ENCODE measurements around the gene KRTAP25-1. TPM values are rescaled to one million over a fixed set of nuclear protein-coding genes. Genes with fewer than 3 reads are reported as not detected.

KRTAP25-1 gene
- total RNA-seq, 4 donors from 2014 or later: not detected

DNA sequence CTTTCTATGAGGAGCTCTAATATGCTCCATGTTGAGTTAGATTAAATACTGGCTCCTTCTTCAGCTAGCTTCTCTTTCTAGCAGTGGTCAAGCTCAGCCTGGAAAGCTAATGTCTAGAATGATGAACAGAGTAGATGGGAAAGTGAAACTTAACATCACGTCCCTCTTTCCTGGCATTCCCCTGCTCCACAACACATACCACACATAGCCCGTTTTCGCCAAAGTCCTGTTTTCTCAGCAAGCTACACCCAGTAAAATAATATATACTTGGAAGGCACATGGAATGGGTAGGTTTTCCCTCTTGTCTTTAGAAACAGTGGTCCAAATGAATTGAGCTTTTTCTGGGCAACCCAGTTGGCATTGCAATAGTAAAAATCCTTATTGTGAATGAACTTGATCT lies 44.4 kb upstream of the KRTAP25-1 start:
- Histone ChIP-seq H3K27ac (no peak overlapping the region), H3K4me3 (no peak overlapping the region), H3K27me3 (no peaks in the 10 kb centered on the region), H3K9me3 (no peaks in the 10 kb centered on the region), H3K4me1 (no peaks in the 10 kb centered on the region), H3K36me3 (no peaks in the 10 kb centered on the region)
- TF ChIP-seq POLR2A (IDR thresholded peaks at IDR 0.05) (no peak), EP300 (IDR thresholded peaks at IDR 0.05) (no peak), POLR2AphosphoS5 (IDR thresholded peaks at IDR 0.05) (no peak)
- TF ChIP-seq, protein P1, sequence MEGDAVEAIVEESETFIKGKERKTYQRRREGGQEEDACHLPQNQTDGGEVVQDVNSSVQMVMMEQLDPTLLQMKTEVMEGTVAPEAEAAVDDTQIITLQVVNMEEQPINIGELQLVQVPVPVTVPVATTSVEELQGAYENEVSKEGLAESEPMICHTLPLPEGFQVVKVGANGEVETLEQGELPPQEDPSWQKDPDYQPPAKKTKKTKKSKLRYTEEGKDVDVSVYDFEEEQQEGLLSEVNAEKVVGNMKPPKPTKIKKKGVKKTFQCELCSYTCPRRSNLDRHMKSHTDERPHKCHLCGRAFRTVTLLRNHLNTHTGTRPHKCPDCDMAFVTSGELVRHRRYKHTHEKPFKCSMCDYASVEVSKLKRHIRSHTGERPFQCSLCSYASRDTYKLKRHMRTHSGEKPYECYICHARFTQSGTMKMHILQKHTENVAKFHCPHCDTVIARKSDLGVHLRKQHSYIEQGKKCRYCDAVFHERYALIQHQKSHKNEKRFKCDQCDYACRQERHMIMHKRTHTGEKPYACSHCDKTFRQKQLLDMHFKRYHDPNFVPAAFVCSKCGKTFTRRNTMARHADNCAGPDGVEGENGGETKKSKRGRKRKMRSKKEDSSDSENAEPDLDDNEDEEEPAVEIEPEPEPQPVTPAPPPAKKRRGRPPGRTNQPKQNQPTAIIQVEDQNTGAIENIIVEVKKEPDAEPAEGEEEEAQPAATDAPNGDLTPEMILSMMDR (IDR thresholded peaks at IDR 0.05): no peak
- DNase-seq (ENCODE audit: low spot score in 2 of 2): no peak
- 79% methylated on average over 3 of the region's 3 CpGs for WGBS

DNA sequence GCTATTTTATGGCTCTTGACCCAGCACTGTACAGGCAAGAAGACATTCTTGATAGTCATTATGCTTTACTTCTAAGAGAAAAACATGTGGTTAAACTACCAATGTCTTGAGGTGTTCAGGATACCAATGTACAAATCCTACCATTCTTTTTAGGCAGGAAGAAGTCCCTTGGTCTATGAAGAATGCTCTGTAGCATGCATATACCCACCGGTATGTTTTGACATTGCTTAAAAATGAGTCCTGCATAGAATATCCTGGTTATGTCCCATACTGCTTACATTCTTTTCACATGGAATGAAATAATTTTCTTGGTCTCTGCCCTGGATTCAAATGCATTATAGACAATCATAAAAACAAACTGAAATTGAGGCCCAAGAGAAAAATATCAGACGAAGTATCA lies 43.4 kb upstream of the KRTAP25-1 start:
- Histone ChIP-seq H3K36me3 (no peaks in the 10 kb centered on the region), H3K27me3 (no peaks in the 10 kb centered on the region), H3K9me3 (no peaks in the 10 kb centered on the region), H3K4me3 (no peak overlapping the region), H3K27ac (no peak overlapping the region), H3K4me1 (no peaks in the 10 kb centered on the region)
- 89% methylated on average over 2 of the region's 2 CpGs for WGBS
- DNase-seq (ENCODE audit: low spot score in 2 of 2): no peak
- no peak for TF ChIP-seq POLR2A (IDR thresholded peaks at IDR 0.05)
- TF ChIP-seq EP300 (IDR thresholded peaks at IDR 0.05): no peak
- TF ChIP-seq, protein P1 (IDR thresholded peaks at IDR 0.05): no peak
- TF ChIP-seq POLR2AphosphoS5 (IDR thresholded peaks at IDR 0.05): no peak

DNA sequence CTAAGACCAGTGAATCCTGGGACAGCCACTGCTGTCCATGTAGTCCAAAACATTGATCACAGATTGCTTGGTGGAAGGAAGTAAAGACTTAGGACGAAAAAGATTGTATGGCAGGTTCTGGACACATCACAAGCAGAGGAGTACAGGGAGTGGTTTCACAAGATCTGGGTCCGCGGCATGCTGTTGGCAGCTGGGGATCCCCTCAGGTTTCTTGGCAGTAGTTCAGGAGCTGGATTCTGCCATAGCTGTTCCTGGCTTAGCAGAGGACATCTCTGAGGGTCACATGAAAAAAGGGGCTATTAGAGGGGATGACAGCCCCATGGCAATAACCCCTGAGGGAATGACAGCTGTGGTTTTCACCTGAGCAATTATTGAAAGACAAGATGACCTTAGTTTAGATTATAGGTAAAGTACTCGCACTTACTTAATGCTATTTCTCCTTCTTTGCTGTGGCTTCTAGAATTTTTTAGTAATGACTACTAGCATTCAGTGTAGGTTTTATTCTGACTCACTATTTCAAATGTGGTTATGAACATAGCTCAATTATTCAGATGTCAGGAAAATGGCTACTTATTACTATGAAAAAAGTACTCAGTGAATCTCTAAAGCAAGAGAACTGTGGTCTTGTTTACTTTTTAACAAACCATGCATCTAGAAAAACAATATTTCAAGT lies 40.0 kb upstream of the KRTAP25-1 start:
- Histone ChIP-seq H3K27ac (no peak overlapping the region), H3K4me1 (no peaks in the 10 kb centered on the region), H3K4me3 (no peak overlapping the region), H3K27me3 (no peaks in the 10 kb centered on the region), H3K36me3 (no peaks in the 10 kb centered on the region), H3K9me3 (no peaks in the 10 kb centered on the region)
- WGBS: 46% methylated on average over 4 of the region's 4 CpGs
- no peak for DNase-seq (ENCODE audit: low spot score in 2 of 2)
- no peak for TF ChIP-seq POLR2A (IDR thresholded peaks at IDR 0.05)
- TF ChIP-seq EP300 (IDR thresholded peaks at IDR 0.05): no peak
- TF ChIP-seq, protein P1 (IDR thresholded peaks at IDR 0.05): no peak
- no peak for TF ChIP-seq POLR2AphosphoS5 (IDR thresholded peaks at IDR 0.05)

DNA sequence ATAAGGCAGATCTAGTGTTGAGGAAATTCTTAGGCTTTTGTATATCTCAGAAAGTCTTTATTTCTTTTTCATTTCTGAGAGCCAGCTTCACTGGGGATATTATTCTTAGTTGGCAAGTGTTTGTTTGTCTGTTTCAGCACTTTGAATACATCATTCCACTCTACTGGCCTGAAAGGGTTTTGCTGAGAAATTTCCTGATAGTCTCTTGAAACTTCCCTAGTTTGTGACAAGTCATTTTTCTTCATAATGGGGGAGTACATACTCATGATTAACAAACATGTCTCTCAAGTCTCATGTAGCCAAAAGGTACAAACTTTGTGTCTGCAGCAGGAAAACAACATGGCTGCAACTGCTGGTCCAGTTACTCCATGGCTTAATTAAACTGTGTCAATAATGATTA lies 37.1 kb upstream of the KRTAP25-1 start:
- Histone ChIP-seq H3K36me3 (no peaks in the 10 kb centered on the region), H3K27ac (no peak overlapping the region), H3K4me1 (no peaks in the 10 kb centered on the region), H3K9me3 (no peaks in the 10 kb centered on the region), H3K27me3 (no peaks in the 10 kb centered on the region), H3K4me3 (no peak overlapping the region)
- no peak for DNase-seq (ENCODE audit: low spot score in 2 of 2)
- TF ChIP-seq POLR2AphosphoS5 (IDR thresholded peaks at IDR 0.05): no peak

DNA sequence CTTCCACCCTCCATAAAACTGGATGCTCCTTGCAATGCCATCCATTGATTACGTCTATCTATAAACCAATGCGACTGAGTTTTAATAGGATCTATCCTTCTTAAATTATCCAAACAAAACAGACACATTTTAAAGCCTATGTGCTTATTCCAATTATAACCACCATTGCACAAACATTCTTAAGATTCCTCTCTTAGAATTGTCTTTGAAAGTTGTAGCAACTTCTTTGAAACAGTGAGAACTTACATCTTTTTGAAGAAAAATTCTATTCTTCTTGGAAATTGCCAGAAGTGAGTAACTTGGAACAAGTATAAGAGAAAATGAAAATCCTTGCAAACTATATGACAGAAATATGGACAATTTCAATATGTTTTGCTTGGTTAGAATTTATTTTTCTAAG lies 30.9 kb upstream of the KRTAP25-1 start, which contains the start of gene KRTAP26-1:
KRTAP26-1 (minus strand) TSS at position 101 of the 400 bp plus-strand sequence. CDS start 280 bp downstream, outside the sequence.
- Histone ChIP-seq H3K27me3 (no peaks in the 10 kb centered on the region), H3K36me3 (no peaks in the 10 kb centered on the region), H3K4me1 (no peaks in the 10 kb centered on the region), H3K27ac (no peak within 1 kb of the TSS), H3K4me3 (no peak within 1 kb of the TSS), H3K9me3 (no peaks in the 10 kb centered on the region)
- 88% methylated on average over 2 of the region's 2 CpGs for WGBS
- TF ChIP-seq, protein P1 (IDR thresholded peaks at IDR 0.05): no peak
- TF ChIP-seq POLR2AphosphoS5 (IDR thresholded peaks at IDR 0.05) (no peak), EP300 (IDR thresholded peaks at IDR 0.05) (no peak), POLR2A (IDR thresholded peaks at IDR 0.05) (no peak)
- no peak for DNase-seq (ENCODE audit: low spot score in 2 of 2)

DNA sequence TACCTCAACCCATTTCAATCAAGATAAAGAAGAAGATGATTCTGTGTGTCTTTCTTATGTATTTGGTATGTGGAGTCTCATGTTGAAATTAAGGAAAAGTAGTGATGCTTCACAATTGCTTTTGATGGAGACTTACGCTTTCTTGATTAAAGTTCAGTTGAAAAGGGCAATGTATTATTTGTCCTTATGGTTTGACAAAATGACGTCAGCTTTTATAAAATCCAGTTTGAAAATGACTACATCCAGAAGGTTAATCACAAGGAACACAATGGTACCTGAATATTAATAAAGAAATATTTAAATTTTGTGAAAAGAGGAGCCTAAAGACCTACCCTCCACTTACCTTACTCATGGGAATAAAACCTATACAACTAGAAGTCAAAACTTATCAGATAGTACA lies 26.4 kb upstream of the KRTAP25-1 start:
- Histone ChIP-seq H3K4me3 (no peak overlapping the region), H3K9me3 (no peaks in the 10 kb centered on the region), H3K27me3 (no peaks in the 10 kb centered on the region), H3K27ac (no peak overlapping the region), H3K4me1 (no peaks in the 10 kb centered on the region), H3K36me3 (no peaks in the 10 kb centered on the region)
- TF ChIP-seq POLR2A (IDR thresholded peaks at IDR 0.05) (no peak), POLR2AphosphoS5 (IDR thresholded peaks at IDR 0.05) (no peak), EP300 (IDR thresholded peaks at IDR 0.05) (no peak)
- TF ChIP-seq, protein P1 (IDR thresholded peaks at IDR 0.05): no peak
- 90% methylated on average over 2 of the region's 2 CpGs for WGBS
- DNase-seq (ENCODE audit: low spot score in 2 of 2): no peak
